Measurements from ENCODE around the gene CCDC157. TPM values are rescaled to one million over a fixed set of nuclear protein-coding genes. Genes with fewer than 3 reads are reported as not detected.
"Not testable (repeated sequence)": the region's sequence is repeated elsewhere in the genome, so short reads cannot be mapped to it uniquely, and the experiment has no call there.

Gene CCDC157
- total RNA-seq, 1 experiment from 2014 or later = 3.5 TPM

DNA sequence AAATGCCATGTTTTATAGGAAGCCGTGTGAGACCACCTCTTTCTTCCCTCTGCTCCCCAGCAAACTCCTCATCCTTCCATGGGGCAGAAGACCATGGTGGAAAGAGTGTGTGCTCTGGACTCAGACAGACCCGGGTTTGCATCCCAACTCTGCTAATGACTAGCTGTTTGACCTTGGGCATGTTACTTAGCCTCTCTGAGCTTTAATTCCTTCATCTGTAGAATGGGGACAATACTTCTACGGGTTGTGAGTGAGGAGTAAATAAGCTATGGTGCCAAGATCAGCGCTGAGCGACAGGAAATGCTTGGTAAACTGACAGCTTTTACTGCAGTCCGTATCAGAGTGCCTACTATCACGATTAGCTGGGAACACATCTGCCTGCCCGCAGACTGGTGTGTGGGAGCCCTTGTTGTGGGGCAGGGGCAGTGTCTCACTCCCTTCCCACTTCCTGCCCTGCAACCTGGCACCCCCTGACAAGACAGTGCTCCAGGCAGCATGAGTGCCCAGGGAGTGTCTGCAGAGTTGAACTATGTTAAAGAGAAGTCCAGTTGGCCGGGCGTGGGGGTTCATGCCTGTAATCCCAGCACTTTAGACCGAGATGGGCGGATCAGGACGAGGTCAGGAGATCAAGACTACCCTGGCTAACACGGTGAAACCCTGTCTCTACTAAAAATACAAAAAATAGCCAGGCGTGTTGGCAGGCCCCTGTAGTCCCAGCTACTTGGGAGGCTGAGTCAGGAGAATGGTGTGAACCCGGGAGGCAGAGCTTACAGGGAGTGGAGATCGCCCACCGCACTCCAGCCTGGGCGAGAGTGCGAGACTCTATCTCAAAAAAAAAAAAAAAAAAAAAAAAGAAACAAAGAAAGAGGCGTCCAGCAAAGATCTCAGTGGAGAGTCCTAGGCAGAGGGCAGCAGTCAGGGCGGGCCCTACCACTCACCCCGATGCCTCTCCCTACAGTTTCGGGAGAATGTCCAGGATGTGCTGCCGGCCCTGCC lies 42.2 kb downstream of the CCDC157 start:
- peaks cover 25% of the 10 kb centered on the region for H3K79me2 ChIP-seq (ENCODE audit: low read length)
- no peaks in the 10 kb centered on the region for H3K9me2 ChIP-seq (replicated peaks; ENCODE audit: low read length)
- ChIA-PET CTCF (no interaction called here), POLR2A (ENCODE audit: unreplicated experiment) (no interaction called here)
- ATAC-seq = no peak
- peaks cover 8% of the 10 kb centered on the region for H3K4me1 ChIP-seq (ENCODE audit: insufficient read depth, low read length)
- no peak overlapping the region for H3K9ac ChIP-seq (ENCODE audit: low read length)
- H3K27ac ChIP-seq (ENCODE audit: low read length) = no peak overlapping the region
- H3K27me3 ChIP-seq (ENCODE audit: low read length) = no peaks in the 10 kb centered on the region
- H2AFZ ChIP-seq (ENCODE audit: low read length) = no peak overlapping the region
- no peaks in the 10 kb centered on the region for H3K9me3 ChIP-seq (ENCODE audit: low read length)
- no peak for DNase-seq
- no peaks in the 10 kb centered on the region for H3K36me3 ChIP-seq (ENCODE audit: low read depth, low read length)
- intact Hi-C loops (cut with micrococcal nuclease) = no loop called here
- H3K4me2 ChIP-seq (ENCODE audit: low read length) = peak overlapping the region; percentile 97
- peaks cover 6% of the 10 kb centered on the region; the same call in 1 of the 2 replicates for H4K20me1 ChIP-seq (ENCODE audit: low read length)
- no TSS peak for BruUV-seq (replicated peaks)
- peak overlapping the region; percentile 87 for H3K4me3 ChIP-seq (ENCODE audit: low read length)
- no peaks in the 10 kb centered on the region for H3F3A ChIP-seq (ENCODE audit: low read length, unreplicated experiment)
- no peak for TF ChIP-seq EZH2phosphoT487 (IDR thresholded peaks at IDR 0.05; ENCODE audit: borderline replicate concordance, low read length)
- TF ChIP-seq, protein P1, sequence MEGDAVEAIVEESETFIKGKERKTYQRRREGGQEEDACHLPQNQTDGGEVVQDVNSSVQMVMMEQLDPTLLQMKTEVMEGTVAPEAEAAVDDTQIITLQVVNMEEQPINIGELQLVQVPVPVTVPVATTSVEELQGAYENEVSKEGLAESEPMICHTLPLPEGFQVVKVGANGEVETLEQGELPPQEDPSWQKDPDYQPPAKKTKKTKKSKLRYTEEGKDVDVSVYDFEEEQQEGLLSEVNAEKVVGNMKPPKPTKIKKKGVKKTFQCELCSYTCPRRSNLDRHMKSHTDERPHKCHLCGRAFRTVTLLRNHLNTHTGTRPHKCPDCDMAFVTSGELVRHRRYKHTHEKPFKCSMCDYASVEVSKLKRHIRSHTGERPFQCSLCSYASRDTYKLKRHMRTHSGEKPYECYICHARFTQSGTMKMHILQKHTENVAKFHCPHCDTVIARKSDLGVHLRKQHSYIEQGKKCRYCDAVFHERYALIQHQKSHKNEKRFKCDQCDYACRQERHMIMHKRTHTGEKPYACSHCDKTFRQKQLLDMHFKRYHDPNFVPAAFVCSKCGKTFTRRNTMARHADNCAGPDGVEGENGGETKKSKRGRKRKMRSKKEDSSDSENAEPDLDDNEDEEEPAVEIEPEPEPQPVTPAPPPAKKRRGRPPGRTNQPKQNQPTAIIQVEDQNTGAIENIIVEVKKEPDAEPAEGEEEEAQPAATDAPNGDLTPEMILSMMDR (conservative IDR thresholded peaks at IDR 0.05; ENCODE audit: low read depth, low read length) = no peak
- TF ChIP-seq EZH2 (IDR thresholded peaks at IDR 0.05; ENCODE audit: low read length, unreplicated experiment) = no peak

DNA sequence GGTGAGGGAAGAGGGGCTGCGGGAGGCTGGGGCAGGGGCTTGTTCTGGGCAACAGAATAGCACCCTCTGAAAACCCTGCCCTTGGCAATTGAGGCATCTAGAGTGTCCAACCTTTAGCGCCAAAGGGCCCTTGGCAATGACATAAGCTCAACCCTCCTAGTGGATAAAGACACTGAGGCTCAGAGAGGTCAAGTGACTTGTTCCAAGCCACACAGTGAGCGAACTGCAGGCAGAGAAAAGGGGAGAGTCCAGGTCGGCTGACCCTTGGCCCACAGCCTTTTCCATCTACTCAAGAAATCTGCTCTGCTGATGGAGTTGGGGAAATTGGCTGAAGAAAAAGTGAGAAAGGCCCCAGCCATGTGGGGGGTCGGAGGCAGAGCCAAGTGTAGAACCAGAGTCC lies 42.9 kb downstream of the CCDC157 start:
- ATAC-seq = no peak
- peaks cover 8% of the 10 kb centered on the region for H3K4me1 ChIP-seq (ENCODE audit: insufficient read depth, low read length)
- no peaks in the 10 kb centered on the region for H3K9me2 ChIP-seq (replicated peaks; ENCODE audit: low read length)
- no peak overlapping the region for H2AFZ ChIP-seq (ENCODE audit: low read length)
- ChIA-PET CTCF (no interaction called here), POLR2A (ENCODE audit: unreplicated experiment) (no interaction called here)
- no TSS peak for BruUV-seq (replicated peaks)
- H3K27ac ChIP-seq (ENCODE audit: low read length) = no peak overlapping the region
- TF ChIP-seq EZH2phosphoT487 (IDR thresholded peaks at IDR 0.05; ENCODE audit: borderline replicate concordance, low read length) (no peak), EZH2 (IDR thresholded peaks at IDR 0.05; ENCODE audit: low read length, unreplicated experiment) (no peak)
- TF ChIP-seq, protein P1 (conservative IDR thresholded peaks at IDR 0.05; ENCODE audit: low read depth, low read length) = no peak
- no peak overlapping the region for H3K4me3 ChIP-seq (ENCODE audit: low read length)
- no peaks in the 10 kb centered on the region for H3K9me3 ChIP-seq (ENCODE audit: low read length)
- H3F3A ChIP-seq (ENCODE audit: low read length, unreplicated experiment) = no peaks in the 10 kb centered on the region
- no peaks in the 10 kb centered on the region for H3K36me3 ChIP-seq (ENCODE audit: low read depth, low read length)
- no peak overlapping the region for H3K4me2 ChIP-seq (ENCODE audit: low read length)
- H3K27me3 ChIP-seq (ENCODE audit: low read length) = no peaks in the 10 kb centered on the region
- no peak for DNase-seq
- peaks cover 25% of the 10 kb centered on the region for H3K79me2 ChIP-seq (ENCODE audit: low read length)
- H4K20me1 ChIP-seq (ENCODE audit: low read length) = peaks cover 6% of the 10 kb centered on the region; the same call in 1 of the 2 replicates
- intact Hi-C loops (cut with micrococcal nuclease) = no loop called here
- H3K9ac ChIP-seq (ENCODE audit: low read length) = no peak overlapping the region

DNA sequence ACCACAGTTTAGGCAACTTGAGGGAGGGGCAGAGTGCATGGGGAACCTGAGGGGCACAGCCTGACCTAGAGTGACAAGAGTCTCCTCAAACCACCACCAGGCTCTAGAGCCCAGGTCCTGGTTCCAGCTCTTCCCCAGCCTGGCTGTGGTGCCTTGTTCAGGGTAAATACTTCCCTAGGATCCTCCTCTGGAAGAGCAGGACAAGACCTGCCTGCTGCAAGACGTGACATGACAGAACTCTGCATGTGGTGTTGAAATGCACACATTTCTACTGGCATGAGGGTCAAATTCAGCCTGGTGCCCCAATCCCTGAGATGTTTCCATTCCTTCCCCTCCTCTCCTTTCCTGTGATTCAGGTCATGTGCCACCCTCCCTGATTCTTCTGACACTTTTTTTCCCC lies 43.4 kb downstream of the CCDC157 start:
- H3K9me2 ChIP-seq (replicated peaks; ENCODE audit: low read length) = no peaks in the 10 kb centered on the region
- H3K9ac ChIP-seq (ENCODE audit: low read length) = no peak overlapping the region
- no TSS peak for BruUV-seq (replicated peaks)
- peaks cover 8% of the 10 kb centered on the region for H3K4me1 ChIP-seq (ENCODE audit: insufficient read depth, low read length)
- H3K27ac ChIP-seq (ENCODE audit: low read length) = no peak overlapping the region
- no peaks in the 10 kb centered on the region for H3K36me3 ChIP-seq (ENCODE audit: low read depth, low read length)
- no peak overlapping the region for H3K4me2 ChIP-seq (ENCODE audit: low read length)
- H2AFZ ChIP-seq (ENCODE audit: low read length) = no peak overlapping the region
- no peak for TF ChIP-seq EZH2 (IDR thresholded peaks at IDR 0.05; ENCODE audit: low read length, unreplicated experiment)
- TF ChIP-seq, protein P1 (conservative IDR thresholded peaks at IDR 0.05; ENCODE audit: low read depth, low read length) = no peak
- no peak for TF ChIP-seq EZH2phosphoT487 (IDR thresholded peaks at IDR 0.05; ENCODE audit: borderline replicate concordance, low read length)
- no peaks in the 10 kb centered on the region for H3K27me3 ChIP-seq (ENCODE audit: low read length)
- no peak overlapping the region for H3K4me3 ChIP-seq (ENCODE audit: low read length)
- intact Hi-C loops (cut with micrococcal nuclease) = no loop called here
- peaks cover 25% of the 10 kb centered on the region for H3K79me2 ChIP-seq (ENCODE audit: low read length)
- DNase-seq (no peak), ATAC-seq (no peak)
- peaks cover 6% of the 10 kb centered on the region; the same call in 1 of the 2 replicates for H4K20me1 ChIP-seq (ENCODE audit: low read length)
- CTCF ChIA-PET = no interaction called here
- H3K9me3 ChIP-seq (ENCODE audit: low read length) = no peaks in the 10 kb centered on the region
- POLR2A ChIA-PET (ENCODE audit: unreplicated experiment) = no interaction called here
- no peaks in the 10 kb centered on the region for H3F3A ChIP-seq (ENCODE audit: low read length, unreplicated experiment)

DNA sequence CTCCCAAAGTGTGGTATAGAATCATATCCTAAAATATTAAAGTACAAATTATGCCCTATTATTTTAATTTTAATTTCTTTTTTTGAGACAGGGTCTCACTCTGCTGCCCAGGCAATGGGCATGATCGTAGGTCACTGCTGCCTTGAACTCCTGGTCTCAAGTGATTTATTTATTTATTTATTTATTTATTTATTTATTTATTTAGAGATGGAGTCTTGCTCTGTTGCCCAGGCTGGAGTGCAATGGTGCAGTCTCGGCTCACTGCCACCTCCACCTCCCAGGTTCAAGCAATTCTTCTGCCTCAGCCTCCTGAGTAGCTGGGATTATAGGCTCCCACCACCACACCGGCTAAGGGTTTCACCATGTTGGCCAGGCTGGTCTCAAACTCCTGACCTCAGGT lies 44.2 kb downstream of the CCDC157 start:
- H3K36me3 ChIP-seq (ENCODE audit: low read depth, low read length); H3K4me3 ChIP-seq (ENCODE audit: low read length); BruUV-seq (replicated peaks); intact Hi-C loops (cut with micrococcal nuclease); H4K20me1 ChIP-seq (ENCODE audit: low read length); H3K4me2 ChIP-seq (ENCODE audit: low read length); ATAC-seq; H3K9me2 ChIP-seq (replicated peaks; ENCODE audit: low read length); DNase-seq; H2AFZ ChIP-seq (ENCODE audit: low read length); H3F3A ChIP-seq (ENCODE audit: low read length, unreplicated experiment); CTCF ChIA-PET; H3K9ac ChIP-seq (ENCODE audit: low read length); H3K4me1 ChIP-seq (ENCODE audit: insufficient read depth, low read length); H3K9me3 ChIP-seq (ENCODE audit: low read length); H3K27ac ChIP-seq (ENCODE audit: low read length); H3K27me3 ChIP-seq (ENCODE audit: low read length); POLR2A ChIA-PET (ENCODE audit: unreplicated experiment): not testable (repeated sequence)
- H3K79me2 ChIP-seq (ENCODE audit: low read length) = peaks cover 25% of the 10 kb centered on the region

Data from PC-3 (cell line).